Activated T-helper 17 cell treated with anti-CD3 and anti-CD28 coated beads, Interleukin-2, amount 50 U/mL, for 72 hours (primary cell): ENCODE data around the gene TCF7L2. TPM values are rescaled to one million over a fixed set of nuclear protein-coding genes. Genes with fewer than 3 reads are reported as not detected.
"Not testable (repeated sequence)": the region's sequence is repeated elsewhere in the genome, so short reads cannot be mapped to it uniquely, and the experiment has no call there.

Experiments
- ATAC-seq: fragments of 150-1000 bp; cut with Tn5 transposase; replicated peaks from 2 replicates; pipeline ENCODE4 v1.10.0; 2021; ENCODE audit warnings: mild to moderate bottlenecking, moderate library complexity
- H3K27ac Mint-ChIP-seq: one replicate; pipeline ENCODE4 v1.8.0; 2022; ENCODE audit warnings: mixed read lengths
- H3K27me3 Mint-ChIP-seq: one replicate; pipeline ENCODE4 v1.8.0; 2022; ENCODE audit warnings: mixed read lengths
- H3K36me3 Mint-ChIP-seq: one replicate; pipeline ENCODE4 v1.8.0; 2022; ENCODE audit warnings: low read depth, mild to moderate bottlenecking, mixed read lengths
- H3K4me1 Mint-ChIP-seq: one replicate; pipeline ENCODE4 v1.8.0; 2022; ENCODE audit warnings: mixed read lengths
- H3K4me3 Mint-ChIP-seq: one replicate; pipeline ENCODE4 v1.8.0; 2022; ENCODE audit warnings: mild to moderate bottlenecking, mixed read lengths
- H3K9me3 Mint-ChIP-seq: one replicate; pipeline ENCODE4 v1.8.0; 2022; ENCODE audit warnings: mixed read lengths
- total RNA-seq, 2 donors: library from RNA; stranded (reverse); gene quantifications; one replicate each; pipeline ENCODE4 v1.2.3, GENCODE V29; 2022

The TCF7L2 gene
- total RNA-seq, 2 donors from 2014 or later = 1.1 to 4.7 TPM

DNA sequence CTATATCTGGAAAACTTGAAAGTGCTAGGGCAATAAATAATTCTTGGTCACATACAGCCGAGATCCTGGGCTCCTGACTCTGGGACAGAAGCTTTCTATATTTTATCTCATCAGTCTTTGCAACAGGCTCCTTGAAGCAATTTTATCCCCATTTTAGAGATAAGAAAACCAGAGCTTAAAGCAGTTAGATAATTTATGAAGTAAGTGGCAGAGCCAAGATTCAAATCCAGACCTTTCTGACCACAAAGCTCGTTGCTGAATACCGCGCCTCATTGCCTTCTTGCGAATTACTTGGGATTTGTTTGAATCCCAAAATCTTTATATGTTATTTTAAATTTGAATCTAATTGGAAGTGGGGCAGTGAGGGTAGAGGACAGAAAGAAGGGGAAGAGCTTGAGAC, 106.0 kb downstream of the TCF7L2 start:
- Mint-ChIP-seq H3K27me3 (peaks cover 12% of the 10 kb centered on the region), H3K4me3 (no peak overlapping the region), H3K4me1 (peaks cover 9% of the 10 kb centered on the region), H3K27ac (no peak overlapping the region), H3K9me3 (no peaks in the 10 kb centered on the region), H3K36me3 (no peaks in the 10 kb centered on the region)
- no peak for ATAC-seq

DNA sequence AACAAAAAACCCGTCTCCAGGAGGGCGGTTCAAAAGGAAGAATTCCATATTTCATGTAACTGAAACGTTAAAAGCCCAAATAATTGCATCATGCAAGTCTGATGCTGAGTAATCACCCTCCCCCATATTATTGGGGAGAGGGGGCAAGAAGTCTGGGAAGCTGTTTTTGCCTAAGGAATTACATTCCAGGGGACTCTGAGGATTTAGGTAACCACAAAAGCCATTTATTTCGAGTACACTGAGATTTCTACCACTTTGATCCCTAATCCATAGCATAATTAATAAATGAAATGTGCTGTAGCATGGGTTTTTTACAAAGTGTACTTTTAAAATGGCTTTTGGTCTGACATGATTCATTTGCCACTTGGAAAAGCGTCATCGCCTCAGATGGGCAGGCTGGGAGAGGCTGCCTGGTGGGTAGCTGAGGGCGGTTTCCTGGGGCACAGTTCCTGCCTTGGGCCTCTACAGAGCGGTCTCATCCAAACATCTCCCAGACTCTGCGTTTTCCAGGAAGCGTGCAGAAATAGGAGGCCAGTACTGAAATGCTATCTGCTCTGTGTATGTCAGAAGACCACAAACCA, 106.5 kb downstream of the TCF7L2 start:
- Mint-ChIP-seq H3K36me3 (no peaks in the 10 kb centered on the region), H3K9me3 (no peaks in the 10 kb centered on the region), H3K27me3 (peaks cover 12% of the 10 kb centered on the region), H3K27ac (no peak overlapping the region), H3K4me1 (peaks cover 7% of the 10 kb centered on the region), H3K4me3 (no peak overlapping the region)
- no peak for ATAC-seq

DNA sequence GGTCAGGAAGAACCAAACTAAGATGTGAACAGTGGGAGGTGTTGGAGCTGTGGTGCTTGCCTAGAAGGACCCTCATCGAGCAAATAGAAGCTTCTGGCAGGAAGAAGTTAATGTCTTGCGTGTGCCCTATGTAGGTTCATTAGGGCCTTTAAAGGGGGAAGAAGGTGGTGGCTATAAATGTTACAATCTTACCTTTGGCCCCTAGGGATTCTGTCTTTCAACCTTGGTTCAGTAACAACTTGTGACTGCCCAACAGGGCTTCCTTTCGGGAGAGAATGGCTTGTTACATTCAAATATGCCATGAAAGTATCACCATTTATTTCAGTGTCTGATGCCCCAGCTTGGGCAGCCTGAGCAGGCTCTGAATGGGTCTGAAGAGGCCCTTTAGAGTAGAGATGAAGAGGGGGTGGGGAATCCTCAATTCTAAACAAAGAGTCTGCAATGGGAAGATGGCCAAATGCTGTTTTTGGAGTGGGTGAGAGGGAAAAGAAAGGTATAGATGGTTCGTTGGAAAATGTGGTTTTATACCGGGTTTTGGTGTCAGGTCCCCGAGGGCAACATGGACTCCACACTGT, 108.0 kb downstream of the TCF7L2 start:
- H3K9me3 Mint-ChIP-seq = no peaks in the 10 kb centered on the region
- H3K4me3 Mint-ChIP-seq = no peak overlapping the region
- no peak overlapping the region for H3K27ac Mint-ChIP-seq
- no peaks in the 10 kb centered on the region for H3K36me3 Mint-ChIP-seq
- no peaks in the 10 kb centered on the region for H3K4me1 Mint-ChIP-seq
- H3K27me3 Mint-ChIP-seq = peaks cover 5% of the 10 kb centered on the region
- ATAC-seq = no peak

DNA sequence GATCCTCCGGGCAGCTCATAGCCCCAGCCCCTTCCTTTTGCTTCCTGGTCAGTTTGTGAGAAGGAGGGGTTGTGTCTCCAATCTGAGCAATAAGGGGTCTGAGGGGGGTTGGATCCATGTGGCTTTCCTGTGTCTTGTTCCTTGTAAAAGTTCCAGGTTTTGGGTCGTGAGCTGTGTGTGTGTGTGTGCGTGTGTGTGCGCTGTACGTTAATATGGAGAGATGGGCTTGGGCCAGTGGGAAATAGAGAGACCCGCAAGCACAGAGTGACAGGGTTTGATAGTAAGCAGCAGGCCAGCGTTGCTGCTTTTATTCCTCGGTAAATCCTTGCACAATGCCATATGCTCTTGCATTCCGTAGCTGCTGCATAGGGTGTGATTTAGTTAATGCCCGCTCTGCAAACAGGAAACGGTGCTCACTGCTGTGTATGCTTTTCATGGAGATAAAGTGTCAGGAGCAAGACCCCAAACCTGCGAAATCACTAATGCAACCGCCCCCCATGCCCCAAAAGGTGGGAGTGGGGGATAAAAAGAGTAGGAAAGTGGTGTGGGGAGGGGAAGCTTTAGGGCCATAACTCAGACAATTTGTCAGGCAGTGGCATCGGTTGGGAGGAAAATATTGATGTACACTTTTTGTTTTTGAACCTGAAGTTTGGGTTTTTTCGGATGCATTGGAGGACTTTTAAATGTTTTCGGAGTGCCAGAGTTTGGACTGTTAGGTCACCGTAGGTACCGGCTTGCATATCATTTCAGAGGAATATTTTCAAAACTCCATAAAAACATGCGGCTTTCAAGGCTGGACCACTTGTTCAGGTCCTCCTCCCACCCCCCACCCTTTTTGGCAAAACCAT, 108.7 kb downstream of the TCF7L2 start:
- H3K4me3 Mint-ChIP-seq = no peak overlapping the region
- no peaks in the 10 kb centered on the region for H3K9me3 Mint-ChIP-seq
- no peak overlapping the region for H3K27ac Mint-ChIP-seq
- H3K27me3 Mint-ChIP-seq = peaks cover 3% of the 10 kb centered on the region
- no peaks in the 10 kb centered on the region for H3K36me3 Mint-ChIP-seq
- ATAC-seq = no peak
- H3K4me1 Mint-ChIP-seq = no peaks in the 10 kb centered on the region

DNA sequence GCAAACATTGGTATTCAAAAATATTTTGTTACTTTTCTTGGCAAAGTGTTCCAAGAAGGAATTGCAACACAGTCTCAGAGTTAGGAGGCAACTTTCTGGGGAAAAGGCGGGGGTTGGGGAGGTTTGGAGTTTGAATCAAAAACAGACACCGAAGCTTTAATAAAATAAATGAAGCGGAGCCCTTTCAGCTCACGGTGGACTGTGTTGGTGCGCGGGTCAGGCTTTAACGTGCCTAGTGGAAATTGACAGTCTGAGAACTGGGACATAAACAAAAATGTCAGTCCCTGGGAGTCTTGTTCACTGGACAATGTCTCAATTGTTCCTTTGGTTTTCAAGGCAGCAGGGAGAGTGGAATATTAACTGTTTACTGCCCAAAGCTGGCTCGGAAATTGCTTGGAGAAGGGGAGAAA, 109.3 kb downstream of the TCF7L2 start:
- Mint-ChIP-seq H3K36me3 (no peaks in the 10 kb centered on the region), H3K27me3 (peaks cover under 1% of the 10 kb centered on the region), H3K9me3 (no peaks in the 10 kb centered on the region), H3K4me3 (no peak overlapping the region), H3K4me1 (no peaks in the 10 kb centered on the region), H3K27ac (no peak overlapping the region)
- ATAC-seq = no peak

DNA sequence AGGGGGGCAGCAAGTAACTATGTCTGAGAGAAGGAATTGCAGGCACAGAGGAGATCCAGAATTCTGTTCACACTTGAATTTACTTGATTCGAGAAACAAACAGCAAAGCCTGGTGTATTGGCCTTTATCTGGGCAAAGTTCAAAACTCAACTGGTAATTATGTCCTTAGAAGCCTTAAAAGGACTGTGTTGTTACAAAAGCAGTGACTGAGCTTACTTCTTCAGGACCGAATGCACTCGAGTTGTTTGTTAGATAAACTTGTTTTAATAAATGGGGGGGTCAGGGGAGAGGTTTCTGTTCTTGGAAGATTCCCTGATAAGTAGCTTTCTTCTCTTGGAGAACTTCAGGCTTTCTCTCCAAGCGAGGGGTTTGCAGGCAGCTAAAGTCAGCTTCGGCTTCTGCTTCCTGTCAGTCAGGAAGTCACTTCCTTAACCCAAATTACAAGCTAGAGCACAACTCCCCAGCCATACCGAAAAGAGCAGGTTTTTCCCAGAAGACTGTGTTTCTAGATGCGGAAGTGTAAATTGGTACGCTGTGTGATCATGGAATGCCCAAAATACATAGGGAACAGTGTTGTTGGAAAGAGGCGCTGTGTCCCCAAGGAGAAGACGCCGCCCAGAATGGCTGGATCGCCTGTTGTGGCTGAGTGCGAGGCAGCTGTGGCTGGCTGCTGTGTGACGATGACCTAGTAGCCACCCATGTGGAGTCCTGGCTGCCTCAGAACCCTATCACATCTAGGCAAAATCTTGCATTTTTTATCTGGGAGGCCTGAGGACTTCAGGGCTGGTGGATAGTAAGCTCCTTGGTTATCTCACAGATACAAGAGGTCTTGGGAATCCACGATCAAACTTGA, 110.4 kb downstream of the TCF7L2 start:
- Mint-ChIP-seq H3K27me3 (no peaks in the 10 kb centered on the region), H3K27ac (no peak overlapping the region), H3K9me3 (no peaks in the 10 kb centered on the region), H3K4me1 (no peaks in the 10 kb centered on the region), H3K4me3 (no peak overlapping the region), H3K36me3 (no peaks in the 10 kb centered on the region)
- no peak for ATAC-seq

DNA sequence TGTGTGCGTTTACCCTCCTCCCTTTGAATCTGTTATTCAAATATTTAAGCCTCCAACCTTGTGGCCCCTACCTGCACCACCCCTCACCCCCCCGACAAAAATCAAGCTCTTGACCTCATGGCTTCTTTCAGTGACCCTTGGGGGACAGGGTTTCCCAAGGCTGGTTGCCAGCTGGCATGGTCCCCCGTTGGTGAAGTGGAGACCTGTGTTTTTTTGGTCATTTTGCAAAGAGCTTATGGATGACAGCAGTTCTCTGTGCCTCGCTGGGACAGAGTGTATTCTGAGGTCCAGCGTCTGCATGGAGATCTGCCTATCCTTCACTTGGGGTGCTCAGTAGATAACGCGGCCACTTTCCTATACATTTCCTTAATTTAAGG, 111.0 kb downstream of the TCF7L2 start:
- H3K27ac Mint-ChIP-seq = no peak overlapping the region
- H3K27me3 Mint-ChIP-seq = no peaks in the 10 kb centered on the region
- H3K4me3 Mint-ChIP-seq = no peak overlapping the region
- H3K4me1 Mint-ChIP-seq = no peaks in the 10 kb centered on the region
- H3K9me3 Mint-ChIP-seq = no peaks in the 10 kb centered on the region
- no peaks in the 10 kb centered on the region for H3K36me3 Mint-ChIP-seq
- no peak for ATAC-seq

DNA sequence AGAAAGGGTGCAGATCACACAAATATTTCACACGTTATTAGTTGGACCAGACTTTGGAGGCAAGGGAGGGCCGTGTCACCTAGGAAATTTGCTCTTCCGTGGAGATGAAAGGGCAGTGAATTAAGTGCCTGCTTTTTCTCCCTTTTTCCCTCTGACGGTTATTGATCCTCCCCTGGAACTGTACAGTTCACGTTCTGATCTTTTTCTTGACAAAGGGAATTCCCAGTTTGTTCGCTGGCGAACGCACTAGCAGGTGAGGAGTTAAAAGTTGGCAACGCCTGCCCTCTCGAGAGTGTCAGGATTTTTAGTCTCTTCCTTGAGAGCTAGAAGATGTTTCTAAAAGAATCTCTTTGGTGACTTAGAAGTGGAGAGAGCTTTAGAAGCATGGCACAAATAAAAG, 111.5 kb downstream of the TCF7L2 start:
- ATAC-seq = no peak
- Mint-ChIP-seq H3K36me3 (no peaks in the 10 kb centered on the region), H3K4me3 (no peak overlapping the region), H3K27me3 (no peaks in the 10 kb centered on the region), H3K9me3 (no peaks in the 10 kb centered on the region), H3K4me1 (no peaks in the 10 kb centered on the region), H3K27ac (no peak overlapping the region)

DNA sequence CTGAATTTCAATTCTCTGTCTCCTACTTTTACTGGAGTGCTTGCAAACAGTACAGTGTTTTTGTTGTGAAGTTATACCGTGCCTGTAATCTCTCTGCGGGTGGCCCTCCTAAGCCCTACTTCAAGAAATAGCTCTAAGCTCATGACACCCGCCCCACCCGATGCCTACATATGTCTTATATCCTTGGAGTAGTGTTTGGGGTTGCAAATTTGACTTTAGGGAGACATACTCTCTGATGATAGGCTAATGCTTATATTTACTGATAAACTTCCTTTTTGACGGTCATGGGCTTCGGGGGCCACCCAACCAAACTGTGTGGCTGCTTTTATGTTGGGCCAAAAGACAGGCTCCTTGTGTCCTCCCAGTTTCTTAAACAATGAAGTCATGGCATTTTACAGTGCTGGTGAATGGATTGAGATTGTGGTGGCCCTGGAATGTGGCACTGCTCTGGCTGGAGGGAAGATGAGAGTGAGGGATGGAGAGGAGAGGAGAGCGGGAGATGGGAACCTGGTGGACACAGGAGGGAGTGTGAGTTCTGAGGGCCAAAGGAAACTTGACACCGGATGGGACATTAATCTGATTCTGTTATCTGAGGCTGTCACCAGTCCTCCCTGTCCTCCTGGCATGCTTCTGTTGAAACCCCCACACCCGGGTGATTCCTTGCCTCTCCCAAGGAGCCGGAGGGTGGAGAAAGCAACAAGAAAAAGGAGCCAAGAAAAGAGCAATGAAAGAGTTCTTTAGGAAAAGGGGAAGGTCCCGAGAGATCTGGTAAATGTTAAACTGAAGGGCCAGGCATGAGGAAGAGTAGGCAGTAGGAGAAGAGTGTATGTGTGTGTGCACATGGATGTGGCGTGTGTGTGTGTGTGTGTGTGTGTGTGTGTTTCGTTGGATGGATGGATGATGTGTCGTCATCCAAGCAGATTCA, 113.3 kb downstream of the TCF7L2 start:
- ATAC-seq = no peak
- Mint-ChIP-seq H3K36me3 (no peaks in the 10 kb centered on the region), H3K9me3 (no peaks in the 10 kb centered on the region), H3K4me3 (no peak overlapping the region), H3K4me1 (no peaks in the 10 kb centered on the region), H3K27me3 (no peaks in the 10 kb centered on the region), H3K27ac (peak overlapping the region; percentile 8)

DNA sequence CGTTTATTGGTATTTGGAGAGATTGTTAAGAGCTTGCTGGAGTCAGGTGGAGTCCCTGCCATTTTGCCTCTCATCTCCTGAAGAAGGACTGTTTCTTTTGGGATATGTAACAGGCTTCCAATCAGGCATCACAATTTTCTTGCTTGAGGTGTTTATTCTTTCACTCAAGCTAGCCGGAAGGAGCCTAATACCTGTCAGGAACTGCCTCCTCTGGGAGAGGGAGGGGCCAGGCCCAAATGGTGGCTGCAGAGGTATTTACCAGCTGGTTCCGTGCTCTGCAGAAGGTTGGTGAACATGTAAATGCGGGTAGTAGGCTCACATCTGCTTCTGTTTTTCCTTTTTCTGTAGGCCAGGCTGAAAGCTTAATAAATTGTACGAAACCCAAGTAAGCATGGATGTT, 114.0 kb downstream of the TCF7L2 start:
- Mint-ChIP-seq H3K27ac (peak overlapping the region; percentile 8), H3K36me3 (no peaks in the 10 kb centered on the region), H3K27me3 (no peaks in the 10 kb centered on the region), H3K4me3 (no peak overlapping the region), H3K4me1 (no peaks in the 10 kb centered on the region), H3K9me3 (no peaks in the 10 kb centered on the region)
- no peak for ATAC-seq

DNA sequence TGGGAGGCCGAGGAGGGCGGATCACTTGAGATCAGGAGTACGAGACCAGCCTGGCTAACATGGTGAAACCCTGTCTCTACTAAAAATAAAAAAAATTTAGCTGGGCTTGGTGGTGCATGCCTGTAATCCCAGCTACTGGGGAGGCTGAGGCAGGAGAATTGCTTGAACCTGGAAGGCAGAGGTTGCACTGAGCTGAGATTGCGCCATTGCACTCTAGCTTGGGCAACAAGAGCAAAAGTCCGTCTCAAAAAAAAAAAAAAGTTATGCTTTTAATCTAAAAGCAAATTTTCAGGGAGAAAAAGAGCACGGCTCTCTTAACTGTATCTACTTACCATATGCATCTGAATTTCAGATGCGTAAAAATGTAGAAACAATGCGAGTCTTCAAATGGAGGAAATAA, 116.1 kb downstream of the TCF7L2 start:
- not testable (repeated sequence) for H3K4me3 Mint-ChIP-seq, H3K27me3 Mint-ChIP-seq, H3K36me3 Mint-ChIP-seq, H3K9me3 Mint-ChIP-seq, ATAC-seq, H3K4me1 Mint-ChIP-seq, H3K27ac Mint-ChIP-seq

DNA sequence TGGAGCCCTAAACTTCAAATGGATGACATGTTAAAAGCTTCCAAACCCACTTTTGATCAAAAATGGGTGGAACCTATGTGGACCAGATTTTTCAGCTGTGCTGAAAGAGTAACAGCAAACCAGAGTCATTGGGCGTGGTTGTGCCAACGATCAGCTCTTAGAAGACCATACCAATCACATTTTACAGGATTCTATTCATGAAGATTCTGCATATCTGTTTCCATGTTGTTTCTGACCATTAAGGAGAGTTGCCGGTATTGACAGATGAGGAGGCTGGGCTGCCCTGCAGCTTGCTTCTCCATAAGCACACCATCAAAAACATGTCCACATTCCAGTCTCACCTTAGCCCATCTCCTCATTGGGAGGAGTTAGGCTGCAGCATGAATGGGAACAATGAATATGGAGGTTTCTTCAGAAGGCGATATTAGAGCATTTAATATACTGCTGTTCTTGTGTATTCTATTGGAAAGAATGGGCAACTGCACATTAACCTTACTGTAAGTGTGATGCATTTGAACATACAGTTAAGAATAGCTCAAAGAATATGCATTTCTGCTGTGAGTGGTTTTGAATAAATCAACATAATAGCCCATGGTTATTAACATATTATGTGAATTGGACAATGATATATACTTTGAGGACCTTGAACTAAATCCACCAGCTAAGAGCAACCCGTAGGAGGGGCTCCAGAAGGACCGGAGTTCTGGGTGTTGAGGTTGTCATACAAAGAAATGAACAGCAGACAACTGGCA, 116.7 kb downstream of the TCF7L2 start:
- Mint-ChIP-seq H3K4me1 (no peaks in the 10 kb centered on the region), H3K9me3 (no peaks in the 10 kb centered on the region), H3K4me3 (no peak overlapping the region), H3K27ac (no peak overlapping the region), H3K36me3 (no peaks in the 10 kb centered on the region), H3K27me3 (no peaks in the 10 kb centered on the region)
- no peak for ATAC-seq

DNA sequence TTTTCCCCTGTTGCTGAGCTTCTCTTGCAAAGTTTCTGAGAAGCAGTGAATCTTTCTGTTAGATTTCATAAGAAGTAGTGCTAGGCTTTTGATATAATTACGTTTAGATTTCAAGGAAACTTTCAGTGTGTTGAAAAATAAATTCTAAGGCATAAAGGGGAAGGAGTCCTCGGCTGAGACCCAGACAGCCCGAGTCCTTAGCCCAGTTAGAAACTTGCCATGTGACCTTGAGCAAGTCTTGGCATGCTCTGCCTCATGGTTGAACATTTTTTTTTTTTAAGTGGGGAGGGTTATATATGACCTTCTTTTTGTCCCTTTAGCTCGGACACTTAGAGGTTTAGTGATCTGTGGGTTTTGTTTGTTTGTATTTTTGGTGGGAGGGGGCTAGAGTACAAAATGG, 117.5 kb downstream of the TCF7L2 start:
- H3K27me3 Mint-ChIP-seq = no peaks in the 10 kb centered on the region
- H3K27ac Mint-ChIP-seq = no peak overlapping the region
- H3K4me3 Mint-ChIP-seq = no peak overlapping the region
- H3K9me3 Mint-ChIP-seq = no peaks in the 10 kb centered on the region
- no peaks in the 10 kb centered on the region for H3K36me3 Mint-ChIP-seq
- ATAC-seq = no peak
- no peaks in the 10 kb centered on the region for H3K4me1 Mint-ChIP-seq
